PC-3 (cell line): ENCODE data around the gene SERPINA12. TPM values are rescaled to one million over a fixed set of nuclear protein-coding genes. Genes with fewer than 3 reads are reported as not detected.

Source experiments
- ATAC-seq: fragments of 200-7000 bp; cut with Tn5 transposase; 2 replicates; pipeline ENCODE4 v1.9.1; 2020; ENCODE audit warnings: mild to moderate bottlenecking, moderate library complexity
- BruUV-seq: library from RNA; stranded (reverse); fragments of 400-500 nt; replicated peaks from 2 replicates; lab custom pipeline; 2021; lab: Mats Ljungman, UMichigan
- CTCF ChIA-PET: fragments of 300-600 bp; sonication (Branson Sonifier 250); formaldehyde crosslinking; loops from one replicate; lab custom pipeline; 2022; ENCODE audit warnings: antibody characterized with exemption; lab: Charles Lee
- POLR2A ChIA-PET: fragments of 300-600 bp; sonication (Branson Sonifier 250); formaldehyde crosslinking; loops from one replicate; lab custom pipeline; 2022; ENCODE audit warnings: antibody characterized with exemption; ENCODE audit not compliant: unreplicated experiment; lab: Charles Lee
- DNase-seq: peaks from one replicate; pipeline ENCODE4 v3.0.0-alpha.2; 2015
- H2AFZ ChIP-seq: fragments of 300-600 bp; sonication (generic); 2 replicates; pipeline ENCODE4 v1.6.0; 2016; ENCODE audit warnings: antibody characterized with exemption, low read length
- H3F3A ChIP-seq: fragments of 300-600 bp; sonication (generic); one replicate; pipeline ENCODE4 v1.6.0; 2017; ENCODE audit warnings: antibody characterized with exemption, low read length, control low read depth, mild to moderate bottlenecking; ENCODE audit not compliant: unreplicated experiment
- H3K27ac ChIP-seq: fragments of 300-600 bp; sonication (generic); 2 replicates; pipeline ENCODE4 v1.5.1; 2016; ENCODE audit warnings: mild to moderate bottlenecking, low read length
- H3K27me3 ChIP-seq: fragments of 300-600 bp; sonication (generic); 2 replicates; pipeline ENCODE4 v1.6.1; 2016; ENCODE audit warnings: low read length, mixed read lengths
- H3K36me3 ChIP-seq: fragments of 300-600 bp; sonication (generic); 2 replicates; pipeline ENCODE4 v1.6.1; 2016; ENCODE audit warnings: low read depth, mixed run types, low read length, mixed read lengths
- H3K4me1 ChIP-seq: fragments of 300-600 bp; sonication (generic); 2 replicates; pipeline ENCODE4 v1.5.1; 2016; ENCODE audit warnings: low read length; ENCODE audit not compliant: insufficient read depth
- H3K4me2 ChIP-seq: fragments of 300-600 bp; sonication (generic); 2 replicates; pipeline ENCODE4 v1.6.0; 2016; ENCODE audit warnings: low read length
- H3K4me3 ChIP-seq: fragments of 300-600 bp; sonication (generic); 2 replicates; pipeline ENCODE4 v1.5.1; 2016; ENCODE audit warnings: mild to moderate bottlenecking, low read length, mixed read lengths
- H3K79me2 ChIP-seq: fragments of 300-600 bp; sonication (generic); 2 replicates; pipeline ENCODE4 v1.6.1; 2017; ENCODE audit warnings: low read length, mixed read lengths
- H3K9ac ChIP-seq: fragments of 300-600 bp; sonication (generic); 2 replicates; pipeline ENCODE4 v1.6.0; 2016; ENCODE audit warnings: mild to moderate bottlenecking, low read length
- H3K9me2 ChIP-seq: fragments of 300-600 bp; sonication (generic); replicated peaks from 2 replicates; pipeline ENCODE4 v1.6.1; 2016; ENCODE audit warnings: mixed run types, low read length, mixed read lengths
- H3K9me3 ChIP-seq: fragments of 300-600 bp; sonication (generic); 2 replicates; pipeline ENCODE4 v1.6.1; 2016; ENCODE audit warnings: low read length, mixed read lengths
- H4K20me1 ChIP-seq: fragments of 300-600 bp; sonication (generic); 2 replicates; pipeline ENCODE4 v1.6.1; 2016; ENCODE audit warnings: low read length, mixed read lengths
- EZH2 ChIP-seq: fragments of 300-600 bp; sonication (generic); IDR thresholded peaks from one replicate; pipeline ENCODE4 v1.6.1; 2017; ENCODE audit warnings: antibody characterized with exemption, mild to moderate bottlenecking, low read length; ENCODE audit not compliant: unreplicated experiment
- EZH2phosphoT487 ChIP-seq: fragments of 300-600 bp; sonication (generic); IDR thresholded peaks from 2 replicates; pipeline ENCODE4 v1.6.1; 2018; ENCODE audit warnings: mild to moderate bottlenecking, antibody characterized with exemption, low read length, borderline replicate concordance
- intact Hi-C: fragments of 100-400 bp; cut with micrococcal nuclease; formaldehyde crosslinking; loops from 2 replicates; pipeline ENCODE4 v1.9.0; 2023
- total RNA-seq: library from RNA; depleted of rRNA; stranded (reverse); fragments of >200 nt; gene quantifications from 2 replicates; pipeline ENCODE4 v1.2.3, GENCODE V29; 2014
- TF ChIP-seq, protein P1 (sequence below): fragments of 300-600 bp; sonication (generic); conservative IDR thresholded peaks from 2 replicates; pipeline ENCODE4 v1.5.1; 2017; ENCODE audit warnings: antibody characterized with exemption, low read depth, mild to moderate bottlenecking, low read length

Gene SERPINA12
- total RNA-seq, 1 experiment from 2014 or later = not detected

DNA sequence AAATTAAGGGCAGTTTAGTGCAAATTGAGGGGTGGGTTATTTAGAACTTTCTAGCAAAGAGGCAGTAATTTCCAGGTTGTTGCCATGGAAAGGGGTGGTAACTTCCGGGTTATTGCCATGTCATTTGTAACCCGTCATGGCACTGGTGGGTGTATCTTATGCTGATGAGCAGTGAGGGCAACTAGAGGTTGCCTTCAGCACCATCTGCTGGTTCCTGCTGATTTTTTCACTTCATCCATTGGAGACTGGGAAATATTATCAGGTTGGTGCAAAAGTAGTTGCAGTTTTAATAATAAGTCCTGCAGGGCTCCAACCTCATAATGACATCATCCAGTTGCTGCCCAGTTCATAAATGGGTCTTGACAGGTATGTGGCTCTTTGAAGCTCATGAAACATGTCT lies 27.6 kb upstream of the SERPINA12 start:
- H3K9me2 ChIP-seq = no peaks in the 10 kb centered on the region
- no peak for ATAC-seq

DNA sequence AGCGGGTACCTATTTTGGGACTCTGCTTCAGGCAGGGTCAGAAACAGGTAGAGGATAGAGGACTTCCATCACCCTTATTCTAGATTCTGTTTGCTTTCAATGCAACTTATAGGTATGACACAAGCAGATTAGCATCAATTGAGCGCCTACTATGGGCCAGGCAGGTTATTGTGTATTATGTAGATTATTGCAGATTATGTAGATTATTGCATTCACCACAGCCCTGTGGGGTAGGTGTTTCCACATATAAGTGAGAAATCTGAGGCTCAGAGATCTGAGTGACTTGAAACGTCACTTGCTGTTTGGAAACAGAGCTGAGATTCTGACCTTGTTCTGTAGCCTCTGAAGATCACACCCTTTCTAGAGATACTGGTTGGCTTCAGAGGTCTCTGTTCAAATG lies 26.2 kb upstream of the SERPINA12 start:
- Histone ChIP-seq H3F3A (no peaks in the 10 kb centered on the region), H3K27ac (no peak overlapping the region), H3K79me2 (no peaks in the 10 kb centered on the region), H3K36me3 (no peaks in the 10 kb centered on the region), H2AFZ (no peak overlapping the region), H3K9me3 (peaks cover 4% of the 10 kb centered on the region; the same call in 1 of the 2 replicates), H3K9ac (no peak overlapping the region), H4K20me1 (no peaks in the 10 kb centered on the region), H3K4me3 (no peak overlapping the region), H3K9me2 (no peaks in the 10 kb centered on the region), H3K4me1 (no peaks in the 10 kb centered on the region), H3K4me2 (no peak overlapping the region), H3K27me3 (no peaks in the 10 kb centered on the region)
- no peak for DNase-seq
- intact Hi-C loops = no loop called here
- no TSS peak for BruUV-seq
- ATAC-seq = no peak
- CTCF ChIA-PET = no interaction called here
- POLR2A ChIA-PET = no interaction called here
- TF ChIP-seq, protein P1, sequence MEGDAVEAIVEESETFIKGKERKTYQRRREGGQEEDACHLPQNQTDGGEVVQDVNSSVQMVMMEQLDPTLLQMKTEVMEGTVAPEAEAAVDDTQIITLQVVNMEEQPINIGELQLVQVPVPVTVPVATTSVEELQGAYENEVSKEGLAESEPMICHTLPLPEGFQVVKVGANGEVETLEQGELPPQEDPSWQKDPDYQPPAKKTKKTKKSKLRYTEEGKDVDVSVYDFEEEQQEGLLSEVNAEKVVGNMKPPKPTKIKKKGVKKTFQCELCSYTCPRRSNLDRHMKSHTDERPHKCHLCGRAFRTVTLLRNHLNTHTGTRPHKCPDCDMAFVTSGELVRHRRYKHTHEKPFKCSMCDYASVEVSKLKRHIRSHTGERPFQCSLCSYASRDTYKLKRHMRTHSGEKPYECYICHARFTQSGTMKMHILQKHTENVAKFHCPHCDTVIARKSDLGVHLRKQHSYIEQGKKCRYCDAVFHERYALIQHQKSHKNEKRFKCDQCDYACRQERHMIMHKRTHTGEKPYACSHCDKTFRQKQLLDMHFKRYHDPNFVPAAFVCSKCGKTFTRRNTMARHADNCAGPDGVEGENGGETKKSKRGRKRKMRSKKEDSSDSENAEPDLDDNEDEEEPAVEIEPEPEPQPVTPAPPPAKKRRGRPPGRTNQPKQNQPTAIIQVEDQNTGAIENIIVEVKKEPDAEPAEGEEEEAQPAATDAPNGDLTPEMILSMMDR = no peak
- TF ChIP-seq EZH2 (no peak), EZH2phosphoT487 (no peak)

More for the DNA sequence above, 27.6 kb upstream of the SERPINA12 start:
- no peaks in the 10 kb centered on the region for H3K9me3 ChIP-seq
- DNase-seq = peak; percentile 5
- no peak overlapping the region for H3K27ac ChIP-seq
- H3K79me2 ChIP-seq = no peaks in the 10 kb centered on the region
- H4K20me1 ChIP-seq = no peaks in the 10 kb centered on the region
- H3K4me1 ChIP-seq = no peaks in the 10 kb centered on the region
- POLR2A ChIA-PET = no interaction called here
- H3F3A ChIP-seq = no peaks in the 10 kb centered on the region
- H3K9ac ChIP-seq = no peak overlapping the region
- H3K4me3 ChIP-seq = no peak overlapping the region
- no peaks in the 10 kb centered on the region for H3K27me3 ChIP-seq
- intact Hi-C loops = no loop called here
- H3K36me3 ChIP-seq = no peaks in the 10 kb centered on the region
- no TSS peak for BruUV-seq
- H3K4me2 ChIP-seq = no peak overlapping the region
- CTCF ChIA-PET = no interaction called here
- H2AFZ ChIP-seq = no peak overlapping the region
- TF ChIP-seq, protein P1 = no peak
- TF ChIP-seq EZH2 (no peak), EZH2phosphoT487 (no peak)

DNA sequence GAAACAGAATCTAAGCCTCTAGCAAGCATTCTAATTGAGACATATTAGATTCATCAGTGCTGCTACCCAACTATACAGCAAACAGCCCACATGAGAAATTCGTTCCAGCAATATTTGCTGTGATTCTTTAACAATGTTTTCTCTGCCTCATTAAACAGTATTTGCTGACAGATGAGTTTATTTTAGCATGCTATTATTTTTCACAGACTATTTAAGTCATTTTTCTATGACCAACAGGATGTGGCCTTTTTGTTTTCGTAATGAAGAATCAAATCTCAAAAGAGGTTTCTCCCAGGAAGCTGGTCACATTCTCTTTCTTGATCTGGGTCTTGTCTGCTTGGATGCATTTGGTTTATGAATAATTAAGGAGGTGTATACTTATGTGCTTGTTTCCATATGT lies 23.2 kb upstream of the SERPINA12 start:
- CTCF ChIA-PET = no interaction called here
- Histone ChIP-seq H3K9ac (no peak overlapping the region), H4K20me1 (no peaks in the 10 kb centered on the region), H3K9me2 (no peaks in the 10 kb centered on the region), H3K9me3 (peaks cover 4% of the 10 kb centered on the region; the same call in 1 of the 2 replicates), H3K4me2 (no peak overlapping the region), H3K27me3 (no peaks in the 10 kb centered on the region), H3K27ac (no peak overlapping the region), H2AFZ (no peak overlapping the region), H3K4me1 (no peaks in the 10 kb centered on the region), H3K36me3 (no peaks in the 10 kb centered on the region), H3K79me2 (no peaks in the 10 kb centered on the region), H3K4me3 (no peak overlapping the region), H3F3A (no peaks in the 10 kb centered on the region)
- DNase-seq (peak; percentile 5), ATAC-seq (no peak)
- POLR2A ChIA-PET = no interaction called here
- BruUV-seq = no TSS peak
- intact Hi-C loops = no loop called here
- TF ChIP-seq, protein P1 = no peak
- no peak for TF ChIP-seq EZH2
- TF ChIP-seq EZH2phosphoT487 = no peak
